ENCODE results near the gene ZMAT5.

ZMAT5 gene

GRCh38 chr22:29766632-29767170 is at the start of gene ZMAT5:
ZMAT5 (minus strand) TSS chr22:29767007; CDS start chr22:29748544, 18,463 bp downstream.
- DNase-seq (ENCODE audit: low read depth), result peak; percentile 78

- no peak for DNase-seq (ENCODE audit: low read depth)
These were observed 49.7 kb upstream of the ZMAT5 start for GRCh38 chr22:29816539-29816938.

GRCh38 chr22:29816128-29816527 is 49.3 kb upstream of the ZMAT5 start:
- DNase-seq (ENCODE audit: low read depth), result no peak

- DNase-seq (ENCODE audit: low read depth), result no peak
These were observed 48.8 kb upstream of the ZMAT5 start for GRCh38 chr22:29815580-29815979.

GRCh38 chr22:29814003-29814402 is 47.2 kb upstream of the ZMAT5 start:
- DNase-seq (ENCODE audit: low read depth), result no peak

GRCh38 chr22:29813563-29813962 is 46.8 kb upstream of the ZMAT5 start:
- DNase-seq (ENCODE audit: low read depth), result no peak

- DNase-seq (ENCODE audit: low read depth), result no peak
These were observed 46.3 kb upstream of the ZMAT5 start for GRCh38 chr22:29813126-29813525.

- DNase-seq (ENCODE audit: low read depth), result no peak
These were observed 44.6 kb upstream of the ZMAT5 start for GRCh38 chr22:29811377-29811776.

GRCh38 chr22:29810216-29810615 is 43.4 kb upstream of the ZMAT5 start:
- DNase-seq (ENCODE audit: low read depth), result no peak

- DNase-seq (ENCODE audit: low read depth), result no peak
These were observed 39.4 kb upstream of the ZMAT5 start for GRCh38 chr22:29806196-29806595.

- no peak for DNase-seq (ENCODE audit: low read depth)
These were observed 38.2 kb upstream of the ZMAT5 start for GRCh38 chr22:29804985-29805384.

GRCh38 chr22:29803190-29803589 is 36.4 kb upstream of the ZMAT5 start:
- DNase-seq (ENCODE audit: low read depth), result no peak

- no peak for DNase-seq (ENCODE audit: low read depth)
These were observed 35.0 kb upstream of the ZMAT5 start for GRCh38 chr22:29801796-29802195.

GRCh38 chr22:29801153-29801552 is 34.3 kb upstream of the ZMAT5 start:
- DNase-seq (ENCODE audit: low read depth), result no peak

GRCh38 chr22:29799217-29799680 is 32.4 kb upstream of the ZMAT5 start:
- DNase-seq (ENCODE audit: low read depth), result no peak

GRCh38 chr22:29798801-29799200 is 32.0 kb upstream of the ZMAT5 start:
- DNase-seq (ENCODE audit: low read depth), result no peak

GRCh38 chr22:29798318-29798717 is 31.5 kb upstream of the ZMAT5 start:
- no peak for DNase-seq (ENCODE audit: low read depth)

GRCh38 chr22:29797351-29797750 is 30.5 kb upstream of the ZMAT5 start:
- DNase-seq (ENCODE audit: low read depth), result no peak

GRCh38 chr22:29795663-29796062 is 28.9 kb upstream of the ZMAT5 start:
- no peak for DNase-seq (ENCODE audit: low read depth)

GRCh38 chr22:29793396-29793795 is 26.6 kb upstream of the ZMAT5 start:
- no peak for DNase-seq (ENCODE audit: low read depth)

- DNase-seq (ENCODE audit: low read depth), result no peak
These were observed 23.3 kb upstream of the ZMAT5 start for GRCh38 chr22:29790061-29790460.

- no peak for DNase-seq (ENCODE audit: low read depth)
These were observed 21.8 kb upstream of the ZMAT5 start for GRCh38 chr22:29788339-29789279.

- no peak for DNase-seq (ENCODE audit: low read depth)
These were observed 20.7 kb upstream of the ZMAT5 start for GRCh38 chr22:29787371-29787980.
